Esophagus squamous epithelium (tissue), 4 donors: Measurements from ENCODE around the gene CHID1.

Experiments used
- POLR2A ChIP-seq, 4 donors: fragments of 450-650 bp; IDR thresholded peaks; one replicate each; pipeline ENCODE4 v1.6.1; 2017; ENCODE audit warnings: antibody characterized with exemption in 4 of 4, mild to moderate bottlenecking in 4 of 4, moderate library complexity in 3 of 4
- TF ChIP-seq, protein P1 (sequence below), 6 experiments: fragments of 450-650 bp in 4 of 6; fragments of 200-600 bp in 2 of 6; sonication (generic) in 2 of 6; IDR thresholded peaks; one replicate each; pipeline ENCODE4 v1.5.1; 2016 to 2019; ENCODE audit warnings: antibody characterized with exemption in 6 of 6, mild to moderate bottlenecking in 4 of 6, moderate library complexity in 4 of 6

DNA sequence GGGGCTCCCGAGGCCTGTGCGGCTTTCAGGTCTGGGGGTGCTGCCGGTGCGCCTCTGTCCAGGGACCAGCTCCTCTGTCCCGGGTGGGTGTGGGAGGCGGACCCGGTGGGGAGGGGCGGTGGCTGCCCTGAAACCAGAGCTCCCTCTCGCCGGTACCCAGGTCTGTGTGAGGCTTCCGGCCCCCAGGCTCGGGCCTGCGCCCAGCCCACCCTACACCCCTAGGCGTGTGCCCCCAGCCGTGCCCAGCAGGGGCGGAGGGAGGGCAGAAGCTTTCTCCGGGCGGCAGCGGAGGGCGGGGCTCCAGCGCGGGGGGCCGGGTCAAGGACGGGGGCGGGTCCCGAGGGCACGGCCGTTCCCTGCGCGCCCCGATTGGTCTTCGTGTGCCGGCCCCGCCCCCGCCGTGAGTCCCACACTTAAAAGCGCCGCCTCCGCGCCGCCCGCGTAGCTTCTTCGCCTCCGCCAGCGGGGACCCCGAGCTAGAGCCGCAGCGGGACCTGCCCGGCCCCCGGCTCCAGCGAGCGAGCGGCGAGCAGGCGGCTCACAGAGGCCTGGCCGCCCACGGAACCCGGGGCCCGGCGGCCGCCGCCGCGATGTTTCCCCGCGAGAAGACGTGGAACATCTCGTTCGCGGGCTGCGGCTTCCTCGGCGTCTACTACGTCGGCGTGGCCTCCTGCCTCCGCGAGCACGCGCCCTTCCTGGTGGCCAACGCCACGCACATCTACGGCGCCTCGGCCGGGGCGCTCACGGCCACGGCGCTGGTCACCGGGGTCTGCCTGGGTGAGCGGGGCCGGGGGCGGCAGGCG lies 91.3 kb downstream of the CHID1 start:
- TF ChIP-seq, protein P1, sequence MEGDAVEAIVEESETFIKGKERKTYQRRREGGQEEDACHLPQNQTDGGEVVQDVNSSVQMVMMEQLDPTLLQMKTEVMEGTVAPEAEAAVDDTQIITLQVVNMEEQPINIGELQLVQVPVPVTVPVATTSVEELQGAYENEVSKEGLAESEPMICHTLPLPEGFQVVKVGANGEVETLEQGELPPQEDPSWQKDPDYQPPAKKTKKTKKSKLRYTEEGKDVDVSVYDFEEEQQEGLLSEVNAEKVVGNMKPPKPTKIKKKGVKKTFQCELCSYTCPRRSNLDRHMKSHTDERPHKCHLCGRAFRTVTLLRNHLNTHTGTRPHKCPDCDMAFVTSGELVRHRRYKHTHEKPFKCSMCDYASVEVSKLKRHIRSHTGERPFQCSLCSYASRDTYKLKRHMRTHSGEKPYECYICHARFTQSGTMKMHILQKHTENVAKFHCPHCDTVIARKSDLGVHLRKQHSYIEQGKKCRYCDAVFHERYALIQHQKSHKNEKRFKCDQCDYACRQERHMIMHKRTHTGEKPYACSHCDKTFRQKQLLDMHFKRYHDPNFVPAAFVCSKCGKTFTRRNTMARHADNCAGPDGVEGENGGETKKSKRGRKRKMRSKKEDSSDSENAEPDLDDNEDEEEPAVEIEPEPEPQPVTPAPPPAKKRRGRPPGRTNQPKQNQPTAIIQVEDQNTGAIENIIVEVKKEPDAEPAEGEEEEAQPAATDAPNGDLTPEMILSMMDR (IDR thresholded peaks at IDR 0.05): peak in 4 of 6 experiments; percentile 3 to 37 (median 18)
- TF ChIP-seq POLR2A (IDR thresholded peaks at IDR 0.05): peak in 2 of 4 donors; percentile 91 to 95
